ENCODE measurements around the gene SLC5A5. TPM values are rescaled to one million over a fixed set of nuclear protein-coding genes. Genes with fewer than 3 reads are reported as not detected.

SLC5A5 gene
- total RNA-seq, 1 donor from 2014 or later: not detected

DNA sequence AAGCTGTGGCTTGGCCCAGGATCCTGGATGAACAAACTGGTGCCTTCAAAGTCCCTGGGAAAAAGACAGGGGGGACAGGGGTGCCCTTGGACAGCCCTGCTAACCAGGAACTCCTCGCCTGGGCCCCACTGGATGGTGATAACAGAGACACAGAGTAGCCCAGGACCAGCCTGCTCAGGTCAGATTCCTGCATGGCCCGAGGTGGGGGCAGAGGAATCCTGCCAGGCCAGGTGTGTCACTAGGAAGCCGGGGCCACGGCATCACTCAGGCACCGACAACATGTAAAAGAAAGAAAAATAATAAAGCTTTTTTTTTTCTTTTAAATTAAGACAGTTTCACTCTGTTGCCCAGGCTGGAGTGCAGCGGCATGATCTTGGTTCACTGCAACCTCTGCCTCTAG lies 17.7 kb upstream of the SLC5A5 start:
- TF ChIP-seq, protein P1, sequence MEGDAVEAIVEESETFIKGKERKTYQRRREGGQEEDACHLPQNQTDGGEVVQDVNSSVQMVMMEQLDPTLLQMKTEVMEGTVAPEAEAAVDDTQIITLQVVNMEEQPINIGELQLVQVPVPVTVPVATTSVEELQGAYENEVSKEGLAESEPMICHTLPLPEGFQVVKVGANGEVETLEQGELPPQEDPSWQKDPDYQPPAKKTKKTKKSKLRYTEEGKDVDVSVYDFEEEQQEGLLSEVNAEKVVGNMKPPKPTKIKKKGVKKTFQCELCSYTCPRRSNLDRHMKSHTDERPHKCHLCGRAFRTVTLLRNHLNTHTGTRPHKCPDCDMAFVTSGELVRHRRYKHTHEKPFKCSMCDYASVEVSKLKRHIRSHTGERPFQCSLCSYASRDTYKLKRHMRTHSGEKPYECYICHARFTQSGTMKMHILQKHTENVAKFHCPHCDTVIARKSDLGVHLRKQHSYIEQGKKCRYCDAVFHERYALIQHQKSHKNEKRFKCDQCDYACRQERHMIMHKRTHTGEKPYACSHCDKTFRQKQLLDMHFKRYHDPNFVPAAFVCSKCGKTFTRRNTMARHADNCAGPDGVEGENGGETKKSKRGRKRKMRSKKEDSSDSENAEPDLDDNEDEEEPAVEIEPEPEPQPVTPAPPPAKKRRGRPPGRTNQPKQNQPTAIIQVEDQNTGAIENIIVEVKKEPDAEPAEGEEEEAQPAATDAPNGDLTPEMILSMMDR (conservative IDR thresholded peaks at IDR 0.05): no peak
- peaks cover 12% of the 10 kb centered on the region for H3K27me3 Mint-ChIP-seq (ENCODE audit: low read depth)
- no peaks in the 10 kb centered on the region for H3K9me3 Mint-ChIP-seq
- peaks cover 14% of the 10 kb centered on the region for H3K4me1 Mint-ChIP-seq
- no peak overlapping the region for H3K27ac Mint-ChIP-seq (ENCODE audit: unreplicated experiment)
- H3K36me3 Mint-ChIP-seq (ENCODE audit: low read depth): no peaks in the 10 kb centered on the region
- DNase-seq (ENCODE audit: low read depth, low spot score): no peak
- H3K4me3 Mint-ChIP-seq: no peak overlapping the region

DNA sequence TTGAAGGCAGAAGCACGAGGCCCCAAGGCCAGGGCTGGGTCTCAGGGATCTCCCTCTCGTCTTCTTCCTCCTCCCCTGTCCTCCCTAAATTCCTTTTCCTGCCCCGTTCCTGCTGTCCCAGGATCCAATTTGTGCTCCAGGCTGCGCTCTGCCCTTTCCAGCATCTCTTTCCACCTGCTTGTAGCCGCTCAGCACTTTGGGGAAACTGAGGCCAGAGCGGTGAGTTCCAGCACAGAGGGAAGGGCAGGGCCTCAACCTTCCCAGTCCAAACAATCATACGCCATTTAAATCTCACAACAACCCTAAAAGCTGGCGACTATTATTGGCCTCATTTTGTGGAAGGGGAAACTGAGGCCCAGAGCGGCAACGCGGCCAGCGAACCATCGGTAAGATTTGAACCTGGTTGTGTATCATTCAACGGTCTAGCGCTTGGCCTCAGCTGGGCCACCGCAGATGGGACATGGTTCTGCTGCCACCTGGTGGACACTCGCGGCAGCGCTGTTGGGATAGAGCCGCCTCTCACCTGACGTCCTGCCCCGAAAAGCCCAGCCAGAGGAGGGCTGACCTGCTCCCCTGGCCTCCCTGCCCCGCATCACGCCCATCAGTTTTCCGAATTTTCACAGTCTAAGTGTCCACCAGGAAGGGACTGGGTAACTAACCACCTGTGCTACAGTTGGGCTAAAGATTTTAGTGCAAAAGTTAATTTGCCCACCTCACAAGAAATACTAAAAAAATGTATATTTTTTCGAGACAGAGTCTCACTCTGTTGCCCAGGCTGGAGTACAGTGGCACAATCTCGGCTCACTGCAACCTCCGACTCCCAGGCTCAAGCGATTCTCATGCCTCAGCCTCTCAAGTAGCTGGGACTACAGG lies 16.2 kb upstream of the SLC5A5 start:
- peaks cover 22% of the 10 kb centered on the region for H3K4me1 Mint-ChIP-seq
- peak; percentile 96 for DNase-seq (ENCODE audit: low read depth, low spot score)
- no peaks in the 10 kb centered on the region for H3K9me3 Mint-ChIP-seq
- TF ChIP-seq, protein P1 (conservative IDR thresholded peaks at IDR 0.05): peak; percentile 97
- H3K27me3 Mint-ChIP-seq (ENCODE audit: low read depth): peaks cover 17% of the 10 kb centered on the region
- H3K4me3 Mint-ChIP-seq: peak overlapping the region; percentile 85
- H3K36me3 Mint-ChIP-seq (ENCODE audit: low read depth): peaks cover 8% of the 10 kb centered on the region
- no peak overlapping the region for H3K27ac Mint-ChIP-seq (ENCODE audit: unreplicated experiment)

DNA sequence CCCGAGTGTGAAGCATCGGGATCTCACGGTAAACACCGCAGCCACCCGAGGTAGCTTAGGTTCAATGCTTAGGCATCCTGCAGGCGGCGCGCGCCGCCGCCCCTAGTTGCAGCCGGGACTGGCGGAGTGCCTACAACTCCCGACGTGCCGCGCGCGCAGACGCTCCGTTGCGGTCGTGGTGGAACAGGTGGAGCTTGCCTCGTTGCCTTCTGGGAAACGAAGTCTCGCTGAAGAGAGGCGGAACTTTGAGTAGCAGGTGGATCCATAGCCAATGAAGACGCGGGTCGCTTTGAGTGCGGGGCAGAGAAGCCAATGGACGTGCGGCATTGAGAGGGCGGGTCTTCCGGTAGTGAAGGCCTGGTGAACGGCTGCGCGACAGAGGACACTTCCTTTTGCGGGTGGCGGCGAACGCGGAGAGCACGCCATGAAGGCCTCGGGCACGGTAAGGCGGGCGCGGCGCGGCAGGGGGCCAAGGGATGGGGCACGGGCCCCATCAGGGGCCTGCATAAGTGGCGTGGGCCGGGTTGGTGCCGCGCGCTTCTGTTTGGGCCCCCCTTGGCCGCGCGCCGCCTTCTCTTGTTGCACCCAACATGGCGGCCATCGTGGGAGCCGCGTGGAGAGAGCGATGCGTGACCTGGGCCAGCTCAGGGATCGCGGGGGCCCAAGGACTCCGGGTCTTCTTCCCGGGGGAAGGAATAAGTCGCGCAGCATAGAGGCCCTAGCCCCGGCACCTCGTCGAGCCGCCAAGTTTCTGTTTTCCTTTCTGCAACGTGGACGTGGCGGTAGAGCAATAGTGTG lies 12.0 kb upstream of the SLC5A5 start, which contains the start of gene RPL18A:
TSS of gene RPL18A (plus strand) at position 378 of the 798 bp plus-strand sequence. CDS start at position 425, 47 bp downstream.
- peak; percentile 93 for DNase-seq (ENCODE audit: low read depth, low spot score)
- Mint-ChIP-seq H3K27me3 (ENCODE audit: low read depth) (peaks cover 15% of the 10 kb centered on the region), H3K9me3 (no peaks in the 10 kb centered on the region), H3K4me3 (peak within 1 kb of the TSS; percentile 96), H3K36me3 (ENCODE audit: low read depth) (peaks cover 20% of the 10 kb centered on the region), H3K4me1 (peaks cover 33% of the 10 kb centered on the region), H3K27ac (ENCODE audit: unreplicated experiment) (peak within 1 kb of the TSS; percentile 98)
- TF ChIP-seq, protein P1 (conservative IDR thresholded peaks at IDR 0.05): peak; percentile 74

DNA sequence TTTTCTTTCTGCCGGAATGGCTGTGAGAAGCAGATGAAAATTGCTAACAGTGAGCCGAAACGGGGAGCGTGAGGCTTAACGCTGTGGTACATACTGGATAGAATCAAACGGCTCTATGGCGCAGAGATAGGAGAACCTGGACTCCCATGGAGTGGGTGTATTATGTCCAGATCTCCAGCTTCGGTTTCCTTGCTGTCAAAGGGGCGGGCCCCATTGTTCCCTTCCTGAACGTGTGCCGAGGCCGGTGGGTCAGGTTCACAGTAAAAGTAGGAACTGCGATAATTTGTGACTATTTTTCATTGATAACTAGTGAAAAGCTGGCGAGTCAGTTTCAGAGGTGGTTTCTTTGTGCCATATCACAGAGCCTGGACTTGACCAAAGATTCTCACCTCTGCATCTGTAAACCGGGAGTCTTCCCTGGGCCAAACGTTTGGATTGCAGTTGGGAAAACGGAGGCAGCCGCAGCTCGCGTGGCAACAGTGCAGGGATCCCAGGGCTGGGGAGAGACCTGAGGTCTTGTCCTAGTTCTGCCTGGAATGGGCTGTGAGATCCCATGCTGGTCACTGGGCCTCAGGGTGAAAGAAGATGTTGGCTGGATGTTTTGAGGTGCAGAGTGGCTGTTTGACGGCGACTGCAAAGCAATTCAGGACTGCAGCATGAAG lies 11.3 kb upstream of the SLC5A5 start:
- DNase-seq (ENCODE audit: low read depth, low spot score): no peak
- H3K4me1 Mint-ChIP-seq: peaks cover 31% of the 10 kb centered on the region
- TF ChIP-seq, protein P1 (conservative IDR thresholded peaks at IDR 0.05): no peak
- peaks cover 18% of the 10 kb centered on the region for H3K27me3 Mint-ChIP-seq (ENCODE audit: low read depth)
- no peaks in the 10 kb centered on the region for H3K9me3 Mint-ChIP-seq
- peak overlapping the region; percentile 96 for H3K4me3 Mint-ChIP-seq
- H3K27ac Mint-ChIP-seq (ENCODE audit: unreplicated experiment): peak overlapping the region; percentile 94
- peaks cover 25% of the 10 kb centered on the region for H3K36me3 Mint-ChIP-seq (ENCODE audit: low read depth)

DNA sequence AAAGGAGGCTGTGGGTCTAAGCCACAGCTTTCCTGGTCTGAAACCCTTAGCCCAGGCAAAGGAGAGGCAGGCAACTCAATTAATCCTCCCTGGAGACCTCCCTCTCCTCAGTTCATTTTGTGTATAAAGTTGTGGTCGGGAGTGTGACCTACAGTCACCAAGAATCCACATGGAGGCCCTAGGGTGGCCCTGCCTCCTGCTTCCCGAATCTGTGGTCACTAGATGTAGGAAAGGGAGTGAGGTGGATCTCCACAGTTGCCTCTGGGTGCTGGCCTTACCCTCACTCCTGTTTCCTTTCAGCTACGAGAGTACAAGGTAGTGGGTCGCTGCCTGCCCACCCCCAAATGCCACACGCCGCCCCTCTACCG lies 10.8 kb upstream of the SLC5A5 start:
- Mint-ChIP-seq H3K27me3 (ENCODE audit: low read depth) (peaks cover 19% of the 10 kb centered on the region), H3K4me3 (peak overlapping the region; percentile 96), H3K27ac (ENCODE audit: unreplicated experiment) (peak overlapping the region; percentile 94), H3K36me3 (ENCODE audit: low read depth) (peaks cover 29% of the 10 kb centered on the region), H3K4me1 (peaks cover 28% of the 10 kb centered on the region), H3K9me3 (no peaks in the 10 kb centered on the region)
- no peak for DNase-seq (ENCODE audit: low read depth, low spot score)
- TF ChIP-seq, protein P1 (conservative IDR thresholded peaks at IDR 0.05): no peak

Data from neural crest cell (in vitro differentiated cells).